ENCODE data around the gene MICAL3.

Gene MICAL3

GRCh38 chr22:17835256-17835655 lies 189.1 kb downstream of the MICAL3 start:
- Histone ChIP-seq H3K4me1 (ENCODE audit: low read length) (peaks cover 3% of the 10 kb centered on the region), H3K9me3 (ENCODE audit: insufficient read depth, low read length) (no peaks in the 10 kb centered on the region), H3K4me2 (ENCODE audit: low read length) (no peak overlapping the region), H3K4me3 (ENCODE audit: low read length) (no peak overlapping the region), H3K9ac (ENCODE audit: low read length) (no peak overlapping the region), H3K79me2 (ENCODE audit: low read length) (no peaks in the 10 kb centered on the region), H2AFZ (ENCODE audit: low read depth, low read length) (no peak overlapping the region), H3K27me3 (ENCODE audit: low read depth, low read length) (no peaks in the 10 kb centered on the region), H4K20me1 (ENCODE audit: insufficient read depth, low read length) (no peaks in the 10 kb centered on the region; the same call in 1 of the 2 replicates), H3K36me3 (replicated peaks; ENCODE audit: low read depth, low read length) (peaks cover 48% of the 10 kb centered on the region), H3K27ac (ENCODE audit: low read length) (no peak overlapping the region)
- TF ChIP-seq EZH2phosphoT487 (IDR thresholded peaks at IDR 0.05; ENCODE audit: low read depth) (no peak), CTCF (IDR thresholded peaks at IDR 0.05; ENCODE audit: low read depth, low read length) (no peak)

- peaks cover 60% of the 10 kb centered on the region for H3K36me3 ChIP-seq (replicated peaks; ENCODE audit: low read depth, low read length)
- H3K27ac ChIP-seq (ENCODE audit: low read length) = no peak overlapping the region
- TF ChIP-seq EZH2phosphoT487 (IDR thresholded peaks at IDR 0.05; ENCODE audit: low read depth) (no peak), CTCF (IDR thresholded peaks at IDR 0.05; ENCODE audit: low read depth, low read length) (no peak)
- no peak overlapping the region for H2AFZ ChIP-seq (ENCODE audit: low read depth, low read length)
- H3K4me3 ChIP-seq (ENCODE audit: low read length) = no peak overlapping the region
- H3K4me2 ChIP-seq (ENCODE audit: low read length) = no peak overlapping the region
- peaks cover 5% of the 10 kb centered on the region for H3K4me1 ChIP-seq (ENCODE audit: low read length)
- H3K9me3 ChIP-seq (ENCODE audit: insufficient read depth, low read length) = no peaks in the 10 kb centered on the region
- H3K9ac ChIP-seq (ENCODE audit: low read length) = no peak overlapping the region
- H4K20me1 ChIP-seq (ENCODE audit: insufficient read depth, low read length) = no peaks in the 10 kb centered on the region; the same call in 1 of the 2 replicates
- no peaks in the 10 kb centered on the region for H3K27me3 ChIP-seq (ENCODE audit: low read depth, low read length)
- H3K79me2 ChIP-seq (ENCODE audit: low read length) = no peaks in the 10 kb centered on the region
Observed at GRCh38 chr22:17833489-17833888, 190.9 kb downstream of the MICAL3 start.

- Histone ChIP-seq H3K4me2 (ENCODE audit: low read length) (no peak overlapping the region), H3K4me1 (ENCODE audit: low read length) (peaks cover 5% of the 10 kb centered on the region), H3K9me3 (ENCODE audit: insufficient read depth, low read length) (no peaks in the 10 kb centered on the region), H3K9ac (ENCODE audit: low read length) (no peak overlapping the region), H3K27ac (ENCODE audit: low read length) (no peak overlapping the region), H4K20me1 (ENCODE audit: insufficient read depth, low read length) (no peaks in the 10 kb centered on the region; the same call in 1 of the 2 replicates), H2AFZ (ENCODE audit: low read depth, low read length) (no peak overlapping the region), H3K27me3 (ENCODE audit: low read depth, low read length) (no peaks in the 10 kb centered on the region), H3K79me2 (ENCODE audit: low read length) (no peaks in the 10 kb centered on the region), H3K36me3 (replicated peaks; ENCODE audit: low read depth, low read length) (peaks cover 62% of the 10 kb centered on the region), H3K4me3 (ENCODE audit: low read length) (no peak overlapping the region)
- TF ChIP-seq CTCF (IDR thresholded peaks at IDR 0.05; ENCODE audit: low read depth, low read length) = no peak
- TF ChIP-seq EZH2phosphoT487 (IDR thresholded peaks at IDR 0.05; ENCODE audit: low read depth) = no peak
Observed at GRCh38 chr22:17832665-17833064, 191.7 kb downstream of the MICAL3 start.

GRCh38 chr22:17831501-17832251 lies 192.7 kb downstream of the MICAL3 start:
- no peak overlapping the region for H3K9ac ChIP-seq (ENCODE audit: low read length)

More at GRCh38 chr22:17831501-17832251, 192.7 kb downstream of the MICAL3 start:
- no peak overlapping the region for H3K4me3 ChIP-seq (ENCODE audit: low read length)
- H3K27ac ChIP-seq (ENCODE audit: low read length) = no peak overlapping the region
- peaks cover 5% of the 10 kb centered on the region for H3K4me1 ChIP-seq (ENCODE audit: low read length)
- H3K79me2 ChIP-seq (ENCODE audit: low read length) = no peaks in the 10 kb centered on the region
- H3K9me3 ChIP-seq (ENCODE audit: insufficient read depth, low read length) = no peaks in the 10 kb centered on the region
- no peak for TF ChIP-seq CTCF (IDR thresholded peaks at IDR 0.05; ENCODE audit: low read depth, low read length)
- no peak for TF ChIP-seq EZH2phosphoT487 (IDR thresholded peaks at IDR 0.05; ENCODE audit: low read depth)
- peaks cover 57% of the 10 kb centered on the region for H3K36me3 ChIP-seq (replicated peaks; ENCODE audit: low read depth, low read length)
- no peak overlapping the region for H2AFZ ChIP-seq (ENCODE audit: low read depth, low read length)
- no peak overlapping the region for H3K4me2 ChIP-seq (ENCODE audit: low read length)
- no peaks in the 10 kb centered on the region for H3K27me3 ChIP-seq (ENCODE audit: low read depth, low read length)
- H4K20me1 ChIP-seq (ENCODE audit: insufficient read depth, low read length) = no peaks in the 10 kb centered on the region; the same call in 1 of the 2 replicates

Measured in OCI-LY3 (cell line).